HG02885 (cell line): ENCODE results near the gene CCDC69.
"Not testable (repeated sequence)": the region's sequence is repeated elsewhere in the genome, so short reads cannot be mapped to it uniquely, and the experiment has no call there.

Experiments used
- ATAC-seq: cut with Tn5 transposase; IDR thresholded peaks from one replicate; pipeline ENCODE4 v1.9.1; 2021; ENCODE audit warnings: mild to moderate bottlenecking; ENCODE audit not compliant: unreplicated experiment, poor library complexity

CCDC69 gene

DNA sequence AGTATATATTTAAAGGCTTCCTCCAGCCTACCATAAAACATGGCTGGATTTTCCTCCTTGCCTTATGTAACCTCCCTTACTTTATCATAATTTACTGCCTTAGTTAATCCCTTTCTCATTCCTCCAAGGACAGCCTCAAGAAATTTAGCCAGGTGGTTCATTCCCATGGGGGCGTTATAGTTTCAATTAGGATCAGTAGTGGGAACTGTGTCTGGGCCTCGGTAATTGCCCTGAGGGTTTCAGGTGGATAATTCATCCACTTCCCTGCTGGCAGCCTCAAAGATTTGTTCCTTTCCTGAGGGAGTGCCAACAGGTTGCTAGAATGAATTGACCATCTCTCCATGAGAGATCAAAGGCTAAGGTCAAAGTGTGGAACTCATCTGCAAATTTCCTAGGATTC lies 24.8 kb upstream of the CCDC69 start:
- ATAC-seq: no peak

DNA sequence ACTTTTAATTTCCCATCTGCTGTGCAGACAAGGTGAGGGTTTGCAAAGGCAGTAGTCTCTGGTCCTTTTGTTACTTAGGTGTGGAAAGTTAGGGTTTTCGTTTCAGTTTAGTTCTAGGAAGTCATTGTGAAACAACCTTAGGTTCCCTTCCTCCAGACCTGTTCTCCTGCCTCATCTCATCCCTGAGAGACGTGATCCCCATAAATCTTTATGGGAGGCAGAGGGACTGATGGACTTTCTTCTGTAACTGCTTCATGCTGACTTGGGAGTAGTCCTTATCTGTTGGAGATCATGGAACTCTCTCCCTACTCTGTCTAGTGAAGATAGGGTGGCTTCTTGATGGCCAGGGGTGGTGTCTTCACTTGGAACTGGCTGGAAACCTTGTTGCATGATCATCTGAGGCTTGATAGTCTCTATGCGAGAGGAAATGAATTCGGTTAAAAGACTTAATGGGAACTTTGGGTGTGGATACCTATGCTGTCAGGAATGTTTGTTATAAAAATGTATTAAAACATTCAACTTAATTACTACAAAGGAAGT lies 21.9 kb upstream of the CCDC69 start:
- no peak for ATAC-seq

DNA sequence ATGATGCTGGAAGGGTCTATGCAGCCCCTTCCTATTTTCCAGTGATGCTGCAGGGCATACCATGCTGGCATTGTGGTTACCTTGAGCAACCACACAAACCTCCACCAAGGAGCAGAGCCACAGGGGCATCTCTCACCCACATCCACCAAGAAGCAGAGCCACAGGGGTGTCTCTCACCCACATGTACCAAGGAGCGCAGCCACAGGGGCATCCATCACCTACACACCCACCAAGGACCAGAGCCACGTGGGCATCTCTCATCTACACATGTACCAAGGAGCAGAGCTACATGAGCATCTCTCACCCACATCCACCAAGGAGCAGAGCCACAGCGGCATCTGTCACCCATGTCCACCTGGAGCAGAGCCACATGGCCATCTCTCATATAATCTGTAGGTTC lies 20.3 kb upstream of the CCDC69 start:
- ATAC-seq: no peak

DNA sequence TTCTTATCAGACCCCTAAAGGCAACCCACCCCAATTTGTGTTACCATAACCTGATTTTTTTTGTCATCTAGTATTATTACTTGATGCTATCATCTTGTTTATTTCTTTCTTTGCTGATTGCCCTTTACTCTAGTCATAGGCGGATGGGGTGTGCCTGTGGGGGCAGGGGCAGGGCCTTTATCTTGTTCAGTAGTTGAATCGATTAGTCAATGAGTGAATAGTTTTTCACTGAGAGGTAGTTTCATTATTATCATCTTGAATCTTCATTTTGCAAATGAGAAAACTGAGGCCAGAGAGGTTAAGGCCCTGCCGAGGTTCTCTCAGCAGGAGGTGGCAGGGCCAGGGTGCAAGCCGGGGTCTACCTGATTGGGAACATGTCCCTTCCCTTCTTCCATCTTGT lies 19.7 kb upstream of the CCDC69 start:
- no peak for ATAC-seq

GRCh38 chr5:151243127-151243526 lies 19.2 kb upstream of the CCDC69 start:
- no peak for ATAC-seq

DNA sequence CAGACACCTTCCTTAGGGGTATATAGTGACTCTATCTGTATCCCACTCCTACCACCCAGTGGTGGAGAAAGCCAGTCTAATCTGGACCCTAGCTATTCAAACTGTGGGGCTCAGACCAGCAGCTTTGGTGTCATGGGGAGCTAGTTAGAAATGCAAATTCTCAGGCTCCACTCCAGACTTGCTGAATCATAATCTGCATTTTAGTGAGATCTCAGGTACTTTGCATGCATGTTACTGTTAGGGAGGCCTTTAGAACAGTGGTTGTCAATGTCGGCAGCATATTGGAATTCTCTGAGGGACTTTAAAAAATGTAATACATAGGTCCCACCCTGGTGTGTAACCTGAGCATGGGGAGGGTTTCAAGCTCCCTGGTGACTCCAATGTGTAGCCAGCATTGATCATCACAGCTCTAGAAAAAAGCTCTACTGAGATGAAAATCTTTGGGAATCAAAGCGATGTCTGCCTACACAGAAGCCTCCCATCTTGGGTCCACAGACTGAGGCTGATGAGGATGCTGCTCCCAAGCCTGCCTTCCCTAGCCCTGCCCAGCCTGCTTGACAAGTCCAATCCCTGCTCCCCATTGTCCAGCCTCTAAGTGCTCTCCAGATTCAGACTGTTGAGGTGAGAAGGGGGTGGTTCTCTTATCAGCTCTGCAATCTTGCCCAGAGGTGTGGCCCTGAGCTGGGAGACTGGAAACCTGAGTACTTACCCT lies 17.2 kb upstream of the CCDC69 start:
- peak; percentile 59 for ATAC-seq

DNA sequence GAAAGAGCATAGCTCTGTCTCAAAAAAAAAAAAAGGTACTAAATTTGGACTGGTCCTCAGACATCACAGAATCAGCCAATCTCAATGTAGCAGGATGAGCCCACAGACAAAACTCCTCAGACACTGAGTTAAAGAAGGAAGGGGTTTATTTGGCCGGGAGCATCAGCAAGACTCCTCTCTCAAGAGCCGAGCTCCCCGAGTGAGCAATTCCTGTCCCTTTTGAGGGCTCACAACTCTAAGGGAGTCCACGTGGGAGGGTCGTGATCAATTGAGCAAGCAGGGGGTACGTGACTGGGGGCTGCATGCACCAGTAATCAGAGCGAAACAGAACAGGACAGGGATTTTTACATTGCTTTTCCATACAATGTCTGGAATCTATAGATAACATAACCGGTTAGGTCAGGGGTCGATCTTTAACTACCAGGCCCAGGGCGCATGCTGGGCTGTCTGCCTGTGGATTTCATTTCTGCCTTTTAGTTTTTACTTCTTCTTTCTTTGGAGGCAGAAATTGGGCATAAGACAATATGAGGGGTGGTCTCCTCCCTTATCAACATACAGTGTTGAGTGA lies 16.5 kb upstream of the CCDC69 start:
- not testable (repeated sequence) for ATAC-seq

GRCh38 chr5:151239237-151239861 lies 15.5 kb upstream of the CCDC69 start:
- ATAC-seq: no peak

- peak; percentile 31 for ATAC-seq
Observed at GRCh38 chr5:151238303-151238741, 14.4 kb upstream of the CCDC69 start.

GRCh38 chr5:151237685-151238084 lies 13.8 kb upstream of the CCDC69 start:
- ATAC-seq: no peak

GRCh38 chr5:151236888-151237287 lies 13.0 kb upstream of the CCDC69 start:
- ATAC-seq: no peak

DNA sequence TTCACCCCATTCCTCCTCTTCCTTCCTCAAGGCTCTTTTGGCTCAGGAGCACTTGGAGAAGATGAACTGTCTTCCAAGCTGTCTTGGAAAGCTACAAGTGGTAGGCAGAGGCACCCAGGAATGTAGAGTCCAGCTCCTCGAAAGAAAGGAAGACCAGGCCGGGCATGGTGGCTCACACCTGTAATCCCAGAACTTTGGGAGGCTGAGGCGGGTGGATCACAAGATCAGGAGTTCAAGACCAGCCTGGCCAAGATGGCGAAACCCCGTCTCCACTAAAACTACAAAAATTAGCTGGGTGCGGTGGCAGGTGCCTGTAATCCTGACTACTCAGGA lies 11.3 kb upstream of the CCDC69 start:
- ATAC-seq: not testable (repeated sequence)

- ATAC-seq: peak; percentile 84
Observed at GRCh38 chr5:151234476-151235238, 10.8 kb upstream of the CCDC69 start.

- peak; percentile 56 for ATAC-seq
Observed at GRCh38 chr5:151233616-151234085, 9.8 kb upstream of the CCDC69 start.

GRCh38 chr5:151231359-151231758 lies 7.5 kb upstream of the CCDC69 start:
- no peak for ATAC-seq

DNA sequence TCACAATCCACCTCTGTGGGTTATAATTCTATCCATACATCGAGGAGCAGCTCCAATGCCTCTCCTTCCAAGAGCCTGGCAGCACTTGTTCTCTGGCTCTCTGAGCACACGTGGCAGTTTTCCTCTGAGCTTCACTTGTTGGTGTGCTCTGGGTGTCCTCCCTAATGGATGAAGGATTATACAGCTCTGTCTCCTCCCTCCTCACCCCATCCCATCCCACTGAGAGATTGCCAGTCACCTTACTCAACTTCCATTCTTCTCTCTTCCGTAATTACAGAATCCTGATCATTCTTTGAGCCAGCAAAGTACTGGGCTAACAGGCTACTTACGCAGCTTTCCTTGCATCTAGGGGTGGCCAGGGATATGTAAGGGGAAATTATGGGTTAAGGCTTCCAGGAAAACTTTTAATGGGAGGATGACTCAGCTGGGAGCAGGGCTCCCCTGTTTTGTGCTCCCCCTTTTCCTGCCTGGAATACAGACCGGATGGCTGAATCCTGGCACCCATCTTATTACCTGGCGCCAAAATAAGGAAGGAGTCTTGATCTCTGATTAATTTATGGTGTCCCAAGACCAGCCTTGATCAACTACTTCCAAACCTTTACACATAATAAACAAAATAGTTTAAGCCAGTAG lies 6.3 kb upstream of the CCDC69 start:
- no peak for ATAC-seq

- ATAC-seq: no peak
Observed at GRCh38 chr5:151228986-151229385, 5.1 kb upstream of the CCDC69 start.

- ATAC-seq: no peak
Observed at GRCh38 chr5:151227918-151228447, 4.1 kb upstream of the CCDC69 start.

DNA sequence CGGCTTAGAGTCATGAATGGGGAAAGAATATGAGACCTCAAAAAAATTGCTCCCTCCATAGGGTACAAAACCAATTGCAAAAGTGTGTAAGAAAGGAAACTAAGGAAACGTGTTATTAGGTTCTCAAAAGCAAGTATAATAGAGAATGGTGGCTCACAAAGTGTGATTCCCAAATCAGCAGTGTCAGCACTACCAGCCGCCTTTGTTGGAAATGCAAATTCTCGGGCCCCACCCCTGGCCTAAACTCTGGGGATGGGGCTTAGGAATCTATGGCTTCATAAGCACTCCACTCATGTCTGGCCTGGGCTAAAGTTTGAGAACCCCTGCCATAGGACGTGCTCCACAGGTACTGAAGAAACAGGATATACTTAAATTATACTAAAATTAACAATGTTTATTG lies 1.6 kb upstream of the CCDC69 start:
- no peak for ATAC-seq

GRCh38 chr5:151225071-151225470 lies 1.2 kb upstream of the CCDC69 start:
- ATAC-seq: no peak
